GM19467 (cell line): ENCODE data around the gene UBE2V1.

Source experiments
- ATAC-seq: cut with Tn5 transposase; IDR thresholded peaks from one replicate; pipeline ENCODE4 v1.9.1; 2021; ENCODE audit warnings: mild to moderate bottlenecking, moderate library complexity; ENCODE audit not compliant: unreplicated experiment

The UBE2V1 gene

GRCh38 chr20:50049442-50050026, 63.4 kb downstream of the UBE2V1 start:
- no peak for ATAC-seq

GRCh38 chr20:50048420-50049166, 64.4 kb downstream of the UBE2V1 start:
- no peak for ATAC-seq

- no peak for ATAC-seq
These were observed 68.5 kb downstream of the UBE2V1 start for GRCh38 chr20:50044353-50044960.

- no peak for ATAC-seq
These were observed 69.2 kb downstream of the UBE2V1 start for GRCh38 chr20:50043573-50044352.

GRCh38 chr20:50042370-50043313, 70.3 kb downstream of the UBE2V1 start:
- no peak for ATAC-seq

GRCh38 chr20:50041246-50041873, 71.6 kb downstream of the UBE2V1 start:
- no peak for ATAC-seq

GRCh38 chr20:50040432-50041245, 72.3 kb downstream of the UBE2V1 start:
- ATAC-seq: no peak

- ATAC-seq: no peak
These were observed 73.1 kb downstream of the UBE2V1 start for GRCh38 chr20:50039706-50040431.

GRCh38 chr20:50038574-50038991, 74.4 kb downstream of the UBE2V1 start:
- ATAC-seq: no peak

GRCh38 chr20:50038169-50038568, 74.8 kb downstream of the UBE2V1 start:
- no peak for ATAC-seq

GRCh38 chr20:50037575-50037974, 75.4 kb downstream of the UBE2V1 start:
- ATAC-seq: no peak

- ATAC-seq: no peak
These were observed 75.8 kb downstream of the UBE2V1 start for GRCh38 chr20:50037123-50037522.

- no peak for ATAC-seq
These were observed 76.2 kb downstream of the UBE2V1 start for GRCh38 chr20:50036703-50037102.

- no peak for ATAC-seq
These were observed 78.3 kb downstream of the UBE2V1 start for GRCh38 chr20:50034567-50035180.

- ATAC-seq: no peak
These were observed 79.8 kb downstream of the UBE2V1 start for GRCh38 chr20:50032955-50033666.
